HTR-8/SVneo (cell line): ENCODE data around the gene ARL2.

Experiments
- DNase-seq: peaks from one replicate; pipeline ENCODE4 v3.0.0; 2011; ENCODE audit warnings: low spot score, mixed read lengths; ENCODE audit not compliant: insufficient read length
- FAIRE-seq: peaks from 2 replicates; lab custom pipeline; 2011; peaks lifted over from hg19 to GRCh38; lab: Jason Lieb, UNC

ARL2 gene

DNA sequence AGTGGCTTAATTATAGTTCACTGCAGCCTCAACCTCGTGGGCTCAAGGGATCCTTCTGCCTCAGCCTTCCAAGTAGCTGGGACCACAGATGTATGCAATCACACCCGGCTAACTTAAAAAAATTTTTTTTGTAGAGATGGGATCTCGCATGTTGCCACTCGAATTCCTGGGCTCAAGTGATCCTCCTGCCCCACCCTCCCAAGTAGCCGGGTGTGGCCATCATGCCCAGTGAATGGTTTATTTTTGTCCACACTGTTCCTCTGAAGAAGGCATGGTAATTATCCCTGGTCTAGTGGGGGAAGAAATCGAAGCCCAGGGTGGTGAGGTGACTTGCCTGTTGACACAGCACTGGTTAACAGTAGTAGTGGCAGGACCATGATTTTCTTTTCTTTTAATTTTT, 28.9 kb downstream of the ARL2 start:
- FAIRE-seq, result no peak

DNA sequence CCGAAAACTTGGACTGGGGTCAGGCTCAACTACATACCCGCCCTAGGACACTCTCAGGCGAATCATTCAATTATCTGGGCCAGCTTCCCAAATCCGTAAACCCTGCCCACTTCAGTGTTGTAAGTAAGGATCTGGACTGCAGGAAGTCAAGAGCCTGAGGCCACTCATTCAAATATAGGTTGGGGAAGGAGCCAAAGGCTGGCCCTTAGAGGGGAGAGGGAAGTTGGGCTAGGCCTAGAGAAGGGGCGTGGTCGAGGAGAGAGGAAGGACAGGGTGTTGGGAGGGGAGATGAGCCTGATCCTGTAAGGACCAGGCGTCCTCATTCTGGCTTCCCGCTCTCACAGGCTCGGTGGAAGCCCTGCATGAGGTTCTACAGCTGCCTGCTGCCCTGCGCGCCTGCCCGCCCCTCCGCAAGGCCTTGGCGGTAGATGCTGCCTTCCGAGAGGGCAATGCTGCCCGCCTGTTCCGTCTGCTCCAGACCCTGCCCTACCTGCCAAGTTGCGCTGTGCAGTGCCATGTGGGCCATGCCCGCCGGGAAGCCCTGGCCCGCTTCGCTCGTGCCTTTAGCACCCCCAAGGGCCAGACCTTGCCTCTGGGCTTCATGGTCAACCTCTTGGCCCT, 30.0 kb downstream of the ARL2 start:
- no peak for DNase-seq

More for the DNA sequence above, 28.9 kb downstream of the ARL2 start:
- no peak for DNase-seq

DNA sequence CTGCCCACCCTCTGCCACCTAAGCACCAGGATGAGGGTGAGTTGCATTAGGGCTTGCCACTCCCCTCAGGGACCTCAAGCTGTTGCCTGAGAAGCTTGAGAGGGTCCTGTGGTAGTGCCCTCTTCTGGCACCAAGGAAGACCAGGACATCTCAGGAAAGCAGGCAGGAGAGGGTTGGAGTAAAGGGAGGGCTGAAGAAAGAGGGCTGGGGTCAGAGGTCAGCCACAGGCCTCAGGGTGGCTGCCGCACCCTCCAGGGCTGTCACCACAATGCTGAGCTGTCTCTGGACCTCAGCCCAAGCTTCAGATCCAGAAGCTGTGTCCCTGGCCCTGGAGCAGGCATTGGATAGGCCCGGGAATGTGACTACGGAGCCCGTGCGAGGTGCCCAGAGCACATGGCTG, 31.1 kb downstream of the ARL2 start:
- FAIRE-seq (no peak), DNase-seq (no peak)

More for the DNA sequence above, 30.0 kb downstream of the ARL2 start:
- FAIRE-seq, result no peak

DNA sequence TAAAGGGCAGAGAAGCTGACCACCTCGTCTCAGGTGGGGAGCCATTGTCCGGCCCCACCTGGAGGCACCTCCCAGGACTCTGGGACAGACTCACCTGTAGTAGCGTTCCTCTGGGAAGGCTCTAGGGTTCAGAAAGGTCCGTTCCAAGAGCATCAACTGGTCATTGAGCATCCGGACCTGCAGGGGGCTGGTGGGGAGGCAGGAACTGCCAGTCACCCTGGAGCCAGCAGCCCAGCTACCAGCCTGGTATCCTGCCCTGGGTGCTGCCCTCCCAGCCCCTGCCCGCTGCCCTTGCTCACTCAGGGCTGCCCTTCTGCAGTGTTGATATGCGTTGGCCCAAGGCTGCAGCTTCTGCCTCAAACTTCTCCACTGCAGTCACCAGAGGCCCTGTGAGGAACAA, 31.8 kb downstream of the ARL2 start:
- FAIRE-seq (no peak), DNase-seq (no peak)

DNA sequence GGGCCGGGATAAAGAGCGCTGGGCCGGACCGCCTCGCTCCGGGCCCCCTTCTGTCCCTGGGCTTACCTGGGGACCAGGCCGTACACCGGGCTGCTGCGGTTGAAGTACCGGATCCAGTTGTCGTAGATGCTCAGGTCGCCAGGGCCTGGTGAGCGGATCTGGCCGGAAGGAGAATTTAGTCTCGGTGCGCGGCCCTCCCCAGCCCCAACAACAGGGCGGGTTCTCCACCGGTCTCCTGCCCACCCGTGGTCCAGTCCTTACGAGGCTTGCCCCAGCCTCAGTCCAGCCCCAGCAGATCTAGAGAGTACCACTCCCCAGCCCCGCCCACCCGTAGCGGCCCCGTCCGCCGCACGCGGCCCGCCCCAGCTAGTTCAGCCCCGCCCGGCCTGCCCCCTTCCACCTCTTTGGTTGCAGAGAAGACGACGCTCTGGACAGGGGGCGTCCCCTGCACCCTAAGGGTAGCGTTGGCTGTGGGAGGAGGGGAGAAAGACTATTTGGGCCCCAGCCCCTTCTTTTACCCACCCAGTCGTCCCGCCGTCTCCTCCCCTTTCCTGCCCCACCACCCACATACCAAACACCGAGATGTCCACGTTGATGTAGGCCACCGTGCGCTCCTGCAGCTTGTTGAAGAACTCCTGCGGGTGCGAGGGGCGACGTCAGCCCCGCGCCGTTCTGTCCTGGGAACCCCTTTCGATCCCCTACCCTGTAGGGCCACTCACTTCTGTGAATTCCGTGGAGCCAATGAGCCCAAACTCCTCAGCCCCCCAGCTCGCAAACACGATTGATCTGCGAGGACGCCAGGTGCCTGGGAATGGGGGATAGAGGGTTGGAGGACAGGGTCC, 33.8 kb downstream of the ARL2 start:
- DNase-seq, result no peak
- no peak for FAIRE-seq

DNA sequence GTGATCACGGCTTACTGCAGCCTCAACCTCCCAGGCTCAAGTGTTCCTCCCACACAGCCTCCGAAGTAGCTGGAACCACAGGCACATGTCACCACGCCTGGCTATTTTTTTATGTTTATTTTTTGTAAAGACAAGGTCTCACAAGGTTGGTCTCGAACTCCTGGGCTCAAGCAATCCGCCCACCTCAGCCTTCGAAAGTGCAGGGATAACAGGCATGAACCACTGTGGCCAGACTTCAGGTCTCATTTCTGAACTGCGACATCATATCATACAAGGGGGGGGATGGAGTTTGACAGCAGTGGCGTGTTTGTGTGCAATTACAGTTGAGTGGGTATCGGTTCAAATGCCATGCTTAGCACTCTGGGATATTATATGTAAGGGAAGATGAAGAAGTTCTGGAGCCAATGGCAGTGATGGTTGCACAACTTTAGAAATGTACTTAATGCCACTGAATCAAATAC, 37.5 kb downstream of the ARL2 start:
- DNase-seq, result no peak
- no peak for FAIRE-seq

DNA sequence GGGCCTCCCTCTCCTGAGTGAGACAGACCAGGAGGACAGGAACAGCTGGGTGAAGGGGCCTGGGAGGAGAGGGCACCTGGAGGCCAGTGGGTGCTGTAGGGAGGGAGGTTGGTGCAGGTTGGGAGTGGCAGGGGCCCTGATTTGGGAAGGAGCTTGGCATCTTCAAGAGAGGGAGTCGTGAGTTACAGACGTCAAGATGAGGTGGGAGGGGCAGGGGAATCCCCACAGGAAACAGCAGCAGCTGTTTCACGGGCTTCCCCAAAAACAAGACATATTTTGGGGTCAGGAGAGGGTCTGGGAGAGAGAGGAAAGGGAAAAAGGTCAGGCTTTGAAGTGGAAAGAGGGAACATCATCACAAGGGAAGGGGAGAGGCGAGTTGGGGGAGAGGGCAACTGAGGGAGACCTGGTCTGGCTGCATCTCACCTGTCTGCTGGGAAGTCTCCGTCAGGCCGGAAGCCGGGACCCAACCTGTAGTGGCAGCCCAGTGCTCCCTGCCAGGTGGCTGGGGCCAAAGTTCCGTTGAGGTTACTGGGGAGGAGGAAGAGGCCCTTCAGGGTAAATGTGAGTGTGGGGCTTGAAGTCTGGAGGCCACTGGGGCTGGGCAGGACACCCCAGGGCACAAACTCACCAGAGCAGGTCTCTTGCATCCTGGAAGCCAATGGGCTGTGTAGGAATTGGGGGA, 40.0 kb downstream of the ARL2 start:
- FAIRE-seq, result no peak
- no peak for DNase-seq

DNA sequence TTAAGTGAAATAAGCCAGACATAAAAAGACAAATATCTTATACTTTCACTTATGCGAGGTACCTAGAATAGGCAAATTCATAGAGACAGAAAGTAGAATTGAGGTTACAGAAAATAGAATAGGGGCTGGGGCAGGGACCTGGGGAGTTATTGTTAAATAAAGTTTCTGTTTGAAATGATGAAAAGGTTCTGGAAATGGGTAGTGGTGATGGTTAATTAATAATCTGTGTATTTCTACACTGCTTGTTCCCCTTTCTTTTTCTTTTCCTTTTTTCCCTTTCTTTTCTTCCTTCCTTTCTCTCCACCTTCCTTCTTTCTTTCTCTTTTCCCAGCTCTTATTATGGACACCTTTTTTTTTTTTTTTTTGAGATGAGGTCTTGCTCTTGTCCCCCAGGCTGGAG, 41.6 kb downstream of the ARL2 start:
- FAIRE-seq, result no peak
- no peak for DNase-seq

DNA sequence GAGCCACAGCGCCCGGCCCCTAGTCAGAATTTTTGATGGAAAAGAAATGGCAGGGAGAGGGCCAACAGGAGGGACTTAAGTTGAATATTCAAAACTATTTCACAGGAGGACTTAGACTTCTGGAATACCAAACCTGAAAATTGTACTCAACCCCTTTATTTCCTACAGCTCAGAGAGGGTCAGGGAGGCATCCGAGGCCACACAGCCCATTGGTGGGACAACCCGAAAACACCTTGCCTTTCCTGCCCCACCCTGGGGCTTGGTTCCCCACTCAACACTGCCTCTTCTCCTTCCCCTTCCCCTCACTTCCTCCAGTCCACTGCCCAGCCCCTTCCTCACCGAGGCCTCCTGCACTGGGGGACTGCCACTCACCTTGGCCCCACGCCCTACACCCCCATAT, 43.0 kb downstream of the ARL2 start:
- no peak for FAIRE-seq
- DNase-seq, result no peak

DNA sequence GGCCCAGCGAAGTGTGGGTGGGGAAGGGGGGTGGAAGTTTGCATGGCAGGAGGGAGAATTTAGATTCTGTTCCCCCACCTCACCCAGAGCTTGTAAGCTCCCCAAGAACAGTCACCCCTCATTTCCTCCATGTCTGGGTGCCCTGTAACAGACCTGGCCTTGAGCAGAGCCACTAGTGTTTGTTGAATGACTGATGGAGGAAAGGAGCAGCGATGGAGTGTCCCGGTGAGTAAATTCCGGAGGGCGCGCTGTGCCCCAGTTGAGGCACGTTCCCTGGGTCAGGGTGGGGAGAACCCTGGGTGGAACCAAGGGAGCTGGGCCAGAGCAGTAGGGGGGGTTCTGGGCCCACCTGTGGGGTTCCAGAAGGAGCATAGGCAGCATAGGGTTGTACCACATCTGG, 43.6 kb downstream of the ARL2 start:
- FAIRE-seq, result no peak

DNA sequence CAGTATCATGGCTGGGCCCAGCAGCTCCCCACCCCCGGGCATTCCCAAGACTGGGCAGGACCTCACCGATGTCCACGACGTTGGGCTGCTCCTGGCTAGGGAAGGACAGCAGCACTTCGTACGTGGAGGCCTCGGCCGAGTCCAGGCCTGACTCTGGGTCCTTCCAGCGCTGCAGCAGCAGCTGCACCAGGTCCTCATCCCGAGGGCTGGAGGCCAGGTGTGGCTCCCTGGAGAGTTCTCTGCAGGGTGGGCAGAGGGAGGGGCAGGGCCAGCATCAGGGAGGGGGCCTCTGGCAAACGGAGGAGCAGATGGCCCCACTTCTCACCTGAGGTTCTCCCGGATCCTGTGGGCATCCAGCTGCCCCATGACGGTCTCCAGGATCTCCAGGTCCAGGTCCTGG, 44.1 kb downstream of the ARL2 start:
- FAIRE-seq (no peak), DNase-seq (no peak)

More for the DNA sequence above, 43.6 kb downstream of the ARL2 start:
- no peak for DNase-seq

DNA sequence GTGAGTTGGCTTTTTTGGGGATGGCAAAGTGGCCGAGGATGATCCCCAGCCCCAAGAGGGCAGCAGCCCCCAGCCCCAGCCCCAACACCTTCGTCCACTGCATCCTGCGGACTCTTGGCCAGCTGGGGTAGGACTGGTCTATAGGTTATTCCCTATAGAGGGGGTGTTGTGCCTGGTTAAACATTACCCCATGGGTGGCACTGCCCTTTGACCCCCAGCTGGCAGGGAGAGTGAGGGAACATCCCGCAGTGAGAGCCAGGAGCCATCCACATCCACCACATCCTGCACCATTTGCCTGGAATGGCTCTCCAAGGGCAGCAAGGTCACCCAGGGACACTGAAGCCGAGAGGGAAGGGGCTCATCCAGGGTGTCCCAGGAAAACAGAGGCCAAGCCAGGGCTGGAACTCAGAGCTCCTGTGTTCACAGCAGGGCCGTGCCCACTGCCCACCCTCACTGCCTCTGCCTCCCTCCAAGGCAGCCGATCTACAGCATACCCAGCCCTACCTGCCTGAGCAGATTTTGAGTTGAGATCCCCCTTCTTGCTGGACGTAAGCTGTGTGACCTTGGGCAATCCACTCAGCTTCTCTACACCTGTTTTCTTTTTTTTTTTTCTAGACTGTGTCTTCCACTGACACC, 44.6 kb downstream of the ARL2 start, which contains the start of gene NAALADL1:
TSS of gene NAALADL1 (minus strand) at position 135 of the 636 bp plus-strand sequence. CDS start at position 103, 32 bp downstream.
- DNase-seq (no peak), FAIRE-seq (no peak)

DNA sequence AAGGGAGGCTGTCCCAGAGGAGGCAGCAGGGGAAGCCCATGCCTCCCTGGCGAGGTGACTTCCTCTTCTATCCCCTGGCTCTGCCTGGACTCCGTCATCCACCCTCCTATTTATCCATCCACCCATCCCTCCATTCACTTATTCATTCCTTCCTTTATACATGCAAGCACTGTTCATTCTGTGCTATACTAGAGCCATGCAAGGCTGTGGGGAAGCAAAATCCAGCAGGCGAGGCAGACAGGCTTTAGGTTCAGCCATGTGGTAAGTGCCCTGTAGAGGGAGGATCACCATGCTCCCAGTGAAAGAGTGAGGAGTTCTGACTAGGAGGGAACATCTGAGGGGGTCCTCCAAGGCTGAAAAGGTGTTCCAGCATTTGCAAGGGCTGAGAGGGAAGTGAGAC, 45.6 kb downstream of the ARL2 start:
- FAIRE-seq (no peak), DNase-seq (no peak)

DNA sequence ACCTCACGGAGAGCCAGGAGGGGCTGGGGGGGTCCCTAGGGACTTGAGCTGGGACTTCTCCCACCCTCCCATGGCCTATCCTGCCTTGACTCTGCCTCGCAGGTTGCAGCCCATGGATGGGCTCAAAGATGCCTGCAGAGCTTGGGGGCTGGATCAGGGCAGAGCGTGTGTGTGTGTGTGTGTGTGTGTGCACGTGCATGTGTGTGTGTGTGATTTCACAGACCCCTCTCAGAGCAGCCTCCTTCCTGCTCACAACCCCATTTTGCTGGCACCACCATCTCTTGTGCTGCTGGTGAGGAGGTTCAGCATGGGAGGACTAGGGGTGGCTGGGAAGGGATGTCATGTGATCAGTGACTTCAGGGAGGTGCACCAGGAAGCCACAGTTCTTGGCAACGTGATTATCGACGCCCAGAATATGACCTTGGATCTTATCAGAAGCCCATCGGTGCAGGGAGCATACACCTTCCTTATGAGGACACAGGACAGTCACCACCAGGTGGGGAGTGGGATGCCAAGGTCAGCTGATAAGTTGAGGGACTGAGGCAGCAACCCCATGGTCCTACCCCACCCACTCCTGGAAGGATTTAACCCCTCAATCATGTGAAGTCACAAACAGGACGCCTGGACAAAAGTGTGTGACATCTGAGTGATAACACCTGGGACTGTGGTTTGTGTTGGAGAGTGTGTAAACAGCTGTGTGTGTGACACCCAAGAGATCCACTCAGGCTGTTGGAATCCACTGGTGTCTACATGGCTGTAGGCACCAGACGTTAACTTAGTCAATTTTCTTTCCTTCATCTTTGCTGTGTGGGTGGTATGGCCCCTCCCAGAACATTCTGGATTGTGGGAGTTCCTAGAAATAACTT, 46.2 kb downstream of the ARL2 start:
- DNase-seq (no peak), FAIRE-seq (no peak)

DNA sequence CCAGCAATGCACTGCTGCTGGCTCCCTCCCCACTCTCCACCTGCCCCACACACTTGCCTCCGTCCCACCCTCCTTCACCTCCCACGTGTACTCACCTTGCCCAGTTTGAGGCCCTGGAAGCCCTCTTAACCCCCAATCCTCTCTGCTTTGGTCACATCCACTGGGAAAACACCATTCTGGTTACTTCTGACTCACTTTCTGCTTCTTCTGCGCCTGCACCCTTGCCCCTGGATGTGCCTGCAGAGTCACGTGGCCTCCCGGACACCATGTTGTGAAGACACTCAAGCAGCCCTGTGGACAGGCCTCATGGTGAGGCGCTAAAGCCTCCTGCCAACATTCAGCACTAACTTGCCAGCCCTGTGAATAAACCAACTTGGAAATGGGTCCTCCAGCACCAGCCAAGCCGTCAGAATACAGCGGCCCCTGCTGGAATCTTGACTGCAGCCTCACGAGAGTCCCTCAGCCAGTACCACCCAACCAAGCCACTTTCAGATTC, 47.0 kb downstream of the ARL2 start:
- no peak for FAIRE-seq
- DNase-seq, result no peak

DNA sequence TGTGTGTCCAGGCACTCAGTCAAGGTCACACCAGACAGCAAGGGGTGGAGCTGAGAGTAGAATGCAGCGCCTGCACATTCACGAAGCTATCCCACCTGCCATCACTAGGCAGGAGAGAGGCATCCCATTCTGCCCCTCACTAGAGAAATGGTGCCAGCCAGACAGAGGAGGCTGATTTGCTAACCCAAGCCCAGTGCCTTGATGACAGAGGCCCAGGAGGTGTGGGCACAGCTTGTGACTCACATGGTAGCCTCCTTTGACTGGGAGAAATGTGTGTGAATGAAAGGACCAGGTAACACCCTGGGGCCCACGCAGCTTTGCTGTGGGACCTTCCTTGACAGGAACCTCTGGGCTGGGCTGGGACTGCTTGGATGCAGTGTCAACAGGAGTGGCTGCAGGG, 49.6 kb downstream of the ARL2 start:
- no peak for FAIRE-seq

DNA sequence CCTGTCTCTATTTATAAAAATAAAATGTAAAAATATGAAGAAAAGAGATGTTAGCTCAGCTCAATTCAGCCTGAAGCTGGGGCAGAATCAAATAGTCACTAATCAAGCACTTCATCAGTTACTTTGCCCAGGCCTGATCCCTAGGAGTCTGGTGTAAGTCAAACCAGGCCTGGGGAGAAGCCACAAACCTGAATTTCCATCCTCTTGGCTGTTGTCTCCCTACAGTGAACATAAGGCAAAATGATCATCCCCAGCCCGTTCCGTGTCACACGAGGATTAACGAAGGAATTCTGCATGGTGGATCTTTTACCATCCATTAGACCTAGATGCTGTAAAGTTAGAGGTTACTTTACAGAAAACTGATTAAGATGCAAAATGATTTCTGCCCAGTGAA, 50.9 kb downstream of the ARL2 start:
- no peak for DNase-seq
- no peak for FAIRE-seq

More for the DNA sequence above, 49.6 kb downstream of the ARL2 start:
- no peak for DNase-seq

DNA sequence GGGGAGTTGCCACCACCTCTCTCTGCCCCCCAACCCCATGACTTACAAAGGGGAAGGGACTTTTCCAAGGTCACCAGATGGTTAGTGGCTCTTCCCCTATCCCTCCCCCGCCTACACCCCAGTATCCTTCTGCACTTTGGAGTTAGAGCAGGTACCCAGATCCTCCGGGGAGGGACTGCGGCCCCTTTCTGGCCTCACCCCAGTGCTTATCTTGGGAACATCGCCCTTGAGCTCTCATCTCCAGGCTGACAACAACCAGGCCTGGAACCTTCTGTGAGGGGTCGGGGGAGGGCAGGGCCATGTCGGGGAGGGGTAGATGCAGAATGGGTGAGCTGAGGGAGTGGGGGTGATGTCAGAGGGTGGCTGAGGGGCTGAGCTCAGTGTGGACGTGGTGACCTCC, 51.9 kb downstream of the ARL2 start:
- FAIRE-seq (no peak), DNase-seq (no peak)

DNA sequence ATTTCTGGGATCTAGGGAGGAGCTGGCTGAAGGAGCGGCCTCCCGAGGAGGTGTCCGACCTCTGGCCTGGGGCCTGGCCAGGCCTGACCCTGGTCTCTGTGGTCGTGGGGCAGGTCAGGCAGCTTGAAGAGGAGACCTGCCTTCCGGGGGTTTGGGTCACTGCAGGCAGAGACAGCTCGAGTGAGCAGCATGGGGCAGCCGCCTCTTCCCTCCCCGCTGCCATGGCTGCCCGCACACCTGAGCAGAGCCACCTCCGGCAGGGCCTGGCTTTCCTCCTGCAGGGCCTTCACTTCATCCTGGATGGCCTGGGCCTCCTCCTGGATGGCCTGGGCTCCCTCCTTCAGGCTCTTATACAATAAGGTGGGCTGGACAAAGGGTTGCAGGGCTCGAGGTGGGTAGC, 52.4 kb downstream of the ARL2 start:
- DNase-seq, result no peak
- no peak for FAIRE-seq
